H9 (cell line): ENCODE data around the gene TGFBR2. TPM values are rescaled to one million over a fixed set of nuclear protein-coding genes. Genes with fewer than 3 reads are reported as not detected.

Experiments used
- DNase-seq: peaks from one replicate; pipeline ENCODE4 v3.0.0-alpha.2; 2017
- H2AFZ ChIP-seq: one replicate; pipeline ENCODE4 v1.6.1; 2013; ENCODE audit warnings: mild to moderate bottlenecking, low read length, control low read depth, moderate library complexity
- H2AK5ac ChIP-seq: 2 replicates; pipeline ENCODE4 v1.6.1; 2013; ENCODE audit warnings: low read length, control low read depth, mixed read lengths; ENCODE audit not compliant: insufficient read length
- H2BK120ac ChIP-seq: one replicate; pipeline ENCODE4 v1.6.1; 2013; ENCODE audit warnings: low read depth, mild to moderate bottlenecking, low read length, control low read depth, inconsistent platforms; ENCODE audit not compliant: poor library complexity, severe bottlenecking
- H2BK12ac ChIP-seq: 2 replicates; pipeline ENCODE4 v1.6.1; 2013; ENCODE audit warnings: low read length, control low read depth, mixed read lengths, low read depth; ENCODE audit not compliant: insufficient read length
- H2BK15ac ChIP-seq: 2 replicates; pipeline ENCODE4 v1.6.1; 2013; ENCODE audit warnings: low read depth, low read length, control low read depth
- H2BK20ac ChIP-seq: one replicate; pipeline ENCODE4 v1.6.1; 2013; ENCODE audit warnings: low read depth, mild to moderate bottlenecking, low read length, control low read depth, inconsistent platforms; ENCODE audit not compliant: poor library complexity, severe bottlenecking
- H2BK5ac ChIP-seq: 2 replicates; pipeline ENCODE4 v1.6.1; 2013; ENCODE audit warnings: low read length, control low read depth, mixed read lengths; ENCODE audit not compliant: insufficient read length
- H3K14ac ChIP-seq: 2 replicates; pipeline ENCODE4 v1.6.1; 2013; ENCODE audit warnings: low read length, control low read depth; ENCODE audit not compliant: insufficient read depth
- H3K18ac ChIP-seq: 2 replicates; pipeline ENCODE4 v1.6.1; 2013; ENCODE audit warnings: low read depth, mild to moderate bottlenecking, mixed read lengths, low read length, control low read depth; ENCODE audit not compliant: insufficient read length
- H3K23ac ChIP-seq: 2 replicates; pipeline ENCODE4 v1.6.1; 2013; ENCODE audit warnings: low read length, control low read depth, mixed read lengths, low read depth; ENCODE audit not compliant: insufficient read length
- H3K23me2 ChIP-seq: 2 replicates; pipeline ENCODE4 v1.6.1; 2013; ENCODE audit warnings: low read depth, mild to moderate bottlenecking, mixed read lengths, low read length, control low read depth; ENCODE audit not compliant: insufficient read length, poor library complexity, severe bottlenecking
- H3K27ac ChIP-seq: 2 replicates; pipeline ENCODE4 v1.5.1; 2013; ENCODE audit warnings: low read length, control low read depth, mixed read lengths, low read depth; ENCODE audit not compliant: insufficient read length
- H3K27me3 ChIP-seq: 2 replicates; pipeline ENCODE4 v1.6.1; 2013; ENCODE audit warnings: low read length, control low read depth, inconsistent platforms; ENCODE audit not compliant: insufficient read depth
- H3K4ac ChIP-seq: 2 replicates; pipeline ENCODE4 v1.6.1; 2013; ENCODE audit warnings: low read depth, mild to moderate bottlenecking, control low read depth, inconsistent platforms, low read length, moderate library complexity
- H3K4me1 ChIP-seq: 2 replicates; pipeline ENCODE4 v1.6.1; 2013; ENCODE audit warnings: low read length, control low read depth, inconsistent platforms; ENCODE audit not compliant: insufficient read depth
- H3K4me2 ChIP-seq: 2 replicates; pipeline ENCODE4 v1.6.1; 2013; ENCODE audit warnings: low read length, control low read depth, mixed read lengths; ENCODE audit not compliant: insufficient read length, insufficient read depth
- H3K56ac ChIP-seq: 2 replicates; pipeline ENCODE4 v1.6.1; 2013; ENCODE audit warnings: low read depth, mild to moderate bottlenecking, mixed read lengths, low read length, control low read depth; ENCODE audit not compliant: insufficient read length
- H3K79me1 ChIP-seq: 2 replicates; pipeline ENCODE4 v1.6.1; 2013; ENCODE audit warnings: low read depth, mild to moderate bottlenecking, moderate library complexity, low read length, control low read depth, inconsistent platforms; ENCODE audit not compliant: insufficient read depth, poor library complexity, severe bottlenecking
- H3K79me2 ChIP-seq: 2 replicates; pipeline ENCODE4 v1.6.1; 2013; ENCODE audit warnings: low read length, control low read depth, inconsistent platforms; ENCODE audit not compliant: insufficient read depth
- H3K9ac ChIP-seq: 2 replicates; pipeline ENCODE4 v1.6.1; 2013; ENCODE audit warnings: low read length, control low read depth, mixed read lengths; ENCODE audit not compliant: insufficient read length; ENCODE audit errors: extremely low read depth
- H3K9me3 ChIP-seq: one replicate; pipeline ENCODE4 v1.6.1; 2013; ENCODE audit warnings: low read depth, low read length, inconsistent platforms; ENCODE audit not compliant: control insufficient read depth
- H3T11ph ChIP-seq: one replicate; pipeline ENCODE4 v1.6.1; 2013; ENCODE audit warnings: mild to moderate bottlenecking, low read length, control low read depth, inconsistent platforms
- H4K20me1 ChIP-seq: one replicate; pipeline ENCODE4 v1.6.1; 2013; ENCODE audit not compliant: control insufficient read depth, insufficient read length, insufficient read depth
- H4K5ac ChIP-seq: 2 replicates; pipeline ENCODE4 v1.6.1; 2013; ENCODE audit warnings: low read depth, mild to moderate bottlenecking, mixed read lengths, low read length, control low read depth; ENCODE audit not compliant: insufficient read length
- H4K8ac ChIP-seq: replicated peaks from 2 replicates; pipeline ENCODE4 v1.6.1; 2013; ENCODE audit warnings: low read length, control low read depth, mixed read lengths, low read depth; ENCODE audit not compliant: insufficient read length
- H4K91ac ChIP-seq: 2 replicates; pipeline ENCODE4 v1.6.1; 2013; ENCODE audit warnings: low read depth, mild to moderate bottlenecking, moderate library complexity, mixed read lengths, low read length, control low read depth; ENCODE audit not compliant: insufficient read length
- H3K27ac Mint-ChIP-seq, 3 experiments: 2 replicates in 2 of 3; 3 replicates in 1 of 3; pipeline ENCODE4 v1.8.0; 2020 to 2021; ENCODE audit warnings: mixed read lengths in 3 of 3, mild to moderate bottlenecking in 1 of 3, moderate library complexity in 1 of 3
- H3K27me3 Mint-ChIP-seq: 2 replicates; pipeline ENCODE4 v1.8.0; 2021; ENCODE audit warnings: low read depth, mild to moderate bottlenecking, moderate library complexity, mixed read lengths
- H3K36me3 Mint-ChIP-seq, 3 experiments: 2 replicates in 2 of 3; 3 replicates in 1 of 3; pipeline ENCODE4 v1.8.0; 2020 to 2021; ENCODE audit warnings: low read depth in 3 of 3, mixed read lengths in 3 of 3; ENCODE audit not compliant: insufficient read depth in 1 of 3
- H3K4me1 Mint-ChIP-seq, 2 experiments: 2 replicates each; pipeline ENCODE4 v1.8.0; 2020; ENCODE audit warnings: mixed read lengths in 2 of 2
- H3K4me3 Mint-ChIP-seq, 2 experiments: 2 replicates in 1 of 2; 3 replicates in 1 of 2; pipeline ENCODE4 v1.8.0; 2020 to 2021; ENCODE audit warnings: mild to moderate bottlenecking in 2 of 2, mixed read lengths in 2 of 2, moderate library complexity in 1 of 2
- H3K9me3 Mint-ChIP-seq, 2 experiments: 2 replicates in 1 of 2; 3 replicates in 1 of 2; pipeline ENCODE4 v1.8.0; 2020; ENCODE audit warnings: mild to moderate bottlenecking in 2 of 2, mixed read lengths in 2 of 2, moderate library complexity in 1 of 2
- CTCF ChIP-seq: fragments of 200-600 bp; sonication (generic); conservative IDR thresholded peaks from 3 replicates; pipeline ENCODE4 v1.8.0; 2021; ENCODE audit warnings: antibody characterized with exemption, mild to moderate bottlenecking
- WGBS: extraction: QIAGEN DNeasy Blood & Tissue Kit; methylation state at CpG from one replicate; pipeline ENCODE4 v1.1.7; 2013; ENCODE audit warnings: missing lambda C conversion rate, low lambda C conversion rate, mixed read lengths; ENCODE audit not compliant: insufficient read length; ENCODE audit errors: extremely low coverage; 5-methylcytosine and 5-hydroxymethylcytosine counted together
- total RNA-seq: library from RNA; stranded (reverse); gene quantifications from 2 replicates; pipeline ENCODE4 v1.2.1, GENCODE V29; 2021

Gene TGFBR2
- total RNA-seq, 1 experiment from 2014 or later: 10.6 TPM

GRCh38 chr3:30602946-30603345, 3.5 kb upstream of the TGFBR2 start:
- H4K20me1 ChIP-seq: no peaks in the 10 kb centered on the region
- Mint-ChIP-seq H3K36me3 (peaks cover 0 to 4% (median 2%) of the 10 kb centered on the region in 3 experiments; a peak in 3 of 7 replicates), H3K4me3 (no peak overlapping the region), H3K4me1 (peaks cover 16 to 18% of the 10 kb centered on the region in 2 experiments), H3K27me3 (peaks cover 12% of the 10 kb centered on the region), H3K27ac (no peak overlapping the region), H3K9me3 (peaks cover 0 to 2% of the 10 kb centered on the region in 2 experiments; a peak in 1 of 5 replicates)
- no peak overlapping the region for H2BK12ac ChIP-seq
- H4K8ac ChIP-seq: no peak overlapping the region
- no peaks in the 10 kb centered on the region; the same call in 1 of the 2 replicates for H3K79me2 ChIP-seq
- H3K27me3 ChIP-seq: no peaks in the 10 kb centered on the region
- no peaks in the 10 kb centered on the region for H3K79me1 ChIP-seq
- H2BK5ac ChIP-seq: no peak overlapping the region
- H3K14ac ChIP-seq: no peak overlapping the region
- H3K23me2 ChIP-seq: peaks cover 7% of the 10 kb centered on the region
- no peak overlapping the region for H3K18ac ChIP-seq
- no peak overlapping the region for H4K91ac ChIP-seq
- no peak overlapping the region for H3K9ac ChIP-seq
- no peak overlapping the region for H2BK120ac ChIP-seq
- H2BK15ac ChIP-seq: no peak overlapping the region
- no peak for DNase-seq
- H3K27ac ChIP-seq: no peak overlapping the region
- no peak overlapping the region for H2AFZ ChIP-seq
- no CpG with 5 or more reads among the region's 4 CpGs for WGBS
- no peak for TF ChIP-seq CTCF
- H4K5ac ChIP-seq: no peak overlapping the region
- no peak overlapping the region for H3K23ac ChIP-seq
- no peak overlapping the region for H2AK5ac ChIP-seq
- no peak overlapping the region for H3K4ac ChIP-seq
- no peak overlapping the region for H3T11ph ChIP-seq
- no peak overlapping the region for H3K56ac ChIP-seq
- H3K4me1 ChIP-seq: no peaks in the 10 kb centered on the region
- H2BK20ac ChIP-seq: no peak overlapping the region
- no peak overlapping the region for H3K4me2 ChIP-seq
- H3K9me3 ChIP-seq: no peaks in the 10 kb centered on the region
